Fibroblast of skin of scalp (primary cell): ENCODE data around the gene NDUFC1.

ENCODE experiments used
- DNase-seq: peaks from one replicate; pipeline ENCODE4 v3.0.0-alpha.2; 2013

NDUFC1 gene

GRCh38 chr4:139247241-139247640, 55.0 kb downstream of the NDUFC1 start:
- DNase-seq: peak; percentile 69

GRCh38 chr4:139246166-139246565, 56.1 kb downstream of the NDUFC1 start:
- no peak for DNase-seq

GRCh38 chr4:139245590-139245989, 56.7 kb downstream of the NDUFC1 start:
- peak; percentile 71 for DNase-seq

- peak; percentile 99 for DNase-seq
Measured at GRCh38 chr4:139243448-139244365, 58.6 kb downstream of the NDUFC1 start.

DNA sequence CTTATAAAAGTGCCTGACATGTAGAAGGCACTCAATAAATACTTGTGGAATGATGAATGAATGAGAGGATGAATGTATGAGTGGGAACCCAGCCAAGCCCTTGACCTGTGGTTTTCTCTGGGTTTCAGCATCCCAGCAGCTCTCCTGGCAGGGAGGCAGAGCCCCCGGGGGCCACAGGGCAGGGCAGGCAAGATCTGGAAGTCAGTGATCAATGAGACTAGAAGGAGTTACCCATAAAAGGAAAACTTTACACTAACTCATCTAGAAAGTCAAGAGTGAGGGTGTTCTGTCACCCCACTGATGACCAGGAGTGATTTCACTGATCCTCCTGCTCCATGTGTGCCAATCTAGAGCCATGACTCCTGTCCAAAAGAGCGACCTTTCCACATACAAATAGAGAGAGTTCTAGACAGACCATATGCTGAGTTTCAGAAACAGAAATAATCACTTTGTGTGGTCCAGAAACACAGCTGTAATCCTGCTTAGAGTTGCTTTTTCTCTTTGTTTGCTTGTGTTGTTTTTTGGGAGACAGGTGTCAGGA, 59.7 kb downstream of the NDUFC1 start:
- DNase-seq: peak; percentile 89

- DNase-seq: no peak
Measured at GRCh38 chr4:139241784-139242151, 60.5 kb downstream of the NDUFC1 start.

DNA sequence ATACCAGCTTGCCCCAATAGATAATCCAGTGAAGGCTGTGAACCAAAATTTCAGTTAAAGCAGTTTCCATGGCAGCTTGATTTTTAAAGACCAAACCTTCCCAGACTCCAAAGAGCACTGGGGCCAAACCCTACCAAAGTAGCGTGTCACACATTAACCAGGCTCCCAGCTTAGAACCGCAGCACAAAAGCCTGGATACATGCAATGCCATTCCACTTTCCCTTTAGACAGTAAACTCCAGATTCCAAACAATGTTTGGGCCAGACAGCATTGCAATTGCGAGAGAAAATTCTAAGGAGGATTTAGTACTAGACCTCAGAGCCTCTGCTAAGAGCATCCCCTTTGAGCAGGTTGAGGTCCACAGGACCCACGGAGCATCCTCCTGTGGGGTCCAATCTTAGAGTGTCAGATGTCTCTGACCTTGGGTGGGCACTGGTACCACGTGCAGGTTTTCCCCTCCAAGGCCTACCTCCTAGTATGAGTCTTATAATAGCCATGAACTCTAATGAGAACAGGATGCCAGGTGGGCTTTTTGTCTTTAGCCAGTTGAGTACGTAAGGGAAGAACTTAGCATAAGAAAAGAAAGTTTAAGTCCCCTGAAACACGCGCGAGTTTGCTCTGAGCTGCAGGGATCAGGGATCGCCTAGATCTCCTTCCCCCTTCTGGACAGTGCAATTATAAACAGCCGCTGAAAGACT, 61.0 kb downstream of the NDUFC1 start:
- DNase-seq: no peak
